ENCODE measurements around the gene APP.

DNA sequence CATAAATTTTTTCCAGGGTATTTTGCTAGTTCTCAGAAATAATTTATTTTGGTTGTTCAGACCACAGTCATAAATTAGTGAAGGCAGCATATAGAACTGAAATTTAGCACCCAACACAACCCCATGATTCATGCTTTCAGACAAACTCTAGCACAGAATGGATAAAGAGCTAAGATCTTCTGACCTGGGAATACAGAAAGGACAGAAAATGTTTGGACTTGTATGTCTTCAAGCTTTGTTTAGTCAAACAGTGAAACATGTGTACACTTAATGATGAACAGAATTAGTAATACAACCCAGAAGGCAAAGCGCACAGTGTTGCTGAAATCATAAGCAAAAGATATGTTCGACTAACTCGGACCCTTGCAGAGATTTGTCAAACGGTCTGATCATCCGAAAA lies 205.6 kb downstream of the APP start:
- TF ChIP-seq, protein P1, sequence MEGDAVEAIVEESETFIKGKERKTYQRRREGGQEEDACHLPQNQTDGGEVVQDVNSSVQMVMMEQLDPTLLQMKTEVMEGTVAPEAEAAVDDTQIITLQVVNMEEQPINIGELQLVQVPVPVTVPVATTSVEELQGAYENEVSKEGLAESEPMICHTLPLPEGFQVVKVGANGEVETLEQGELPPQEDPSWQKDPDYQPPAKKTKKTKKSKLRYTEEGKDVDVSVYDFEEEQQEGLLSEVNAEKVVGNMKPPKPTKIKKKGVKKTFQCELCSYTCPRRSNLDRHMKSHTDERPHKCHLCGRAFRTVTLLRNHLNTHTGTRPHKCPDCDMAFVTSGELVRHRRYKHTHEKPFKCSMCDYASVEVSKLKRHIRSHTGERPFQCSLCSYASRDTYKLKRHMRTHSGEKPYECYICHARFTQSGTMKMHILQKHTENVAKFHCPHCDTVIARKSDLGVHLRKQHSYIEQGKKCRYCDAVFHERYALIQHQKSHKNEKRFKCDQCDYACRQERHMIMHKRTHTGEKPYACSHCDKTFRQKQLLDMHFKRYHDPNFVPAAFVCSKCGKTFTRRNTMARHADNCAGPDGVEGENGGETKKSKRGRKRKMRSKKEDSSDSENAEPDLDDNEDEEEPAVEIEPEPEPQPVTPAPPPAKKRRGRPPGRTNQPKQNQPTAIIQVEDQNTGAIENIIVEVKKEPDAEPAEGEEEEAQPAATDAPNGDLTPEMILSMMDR (IDR thresholded peaks at IDR 0.05) = no peak
- TF ChIP-seq POLR2A (IDR thresholded peaks at IDR 0.05) = no peak
